IMR-90 (cell line): ENCODE measurements around the gene PPP2R1A. TPM values are rescaled to one million over a fixed set of nuclear protein-coding genes. Genes with fewer than 3 reads are reported as not detected.

Experiments
- ATAC-seq: fragments of 200-7000 bp; cut with Tn5 transposase; 2 replicates; pipeline ENCODE4 v1.9.1; 2020; ENCODE audit warnings: low read depth, mild to moderate bottlenecking, moderate library complexity
- BruUV-seq: library from RNA; stranded (reverse); fragments of 400-500 nt; replicated peaks from 2 replicates; lab custom pipeline; 2021; lab: Mats Ljungman, UMichigan
- CTCF ChIA-PET: fragments of 300-600 bp; formaldehyde crosslinking; extraction: SDS; loops from one replicate; lab custom pipeline; 2021; ENCODE audit warnings: antibody characterized with exemption; lab: Yijun Ruan, JAX
- POLR2A ChIA-PET: fragments of 300-600 bp; sonication (Branson Sonifier 250); formaldehyde crosslinking; loops from one replicate; lab custom pipeline; 2022; ENCODE audit warnings: antibody characterized with exemption; ENCODE audit not compliant: unreplicated experiment; lab: Charles Lee
- DNase-seq: peaks from one replicate; pipeline ENCODE4 v3.0.0; 2013
- H2AFZ ChIP-seq: replicated peaks from 2 replicates; pipeline ENCODE3; 2013; ENCODE audit warnings: low read length, mild to moderate bottlenecking; ENCODE audit not compliant: poor library complexity
- H2AK5ac ChIP-seq: 2 replicates; pipeline ENCODE4 v1.6.1; 2013; ENCODE audit warnings: low read depth, low read length, inconsistent platforms
- H2AK9ac ChIP-seq: replicated peaks from 2 replicates; pipeline ENCODE3; 2013; ENCODE audit warnings: mild to moderate bottlenecking, low read depth, low read length, moderate library complexity; ENCODE audit not compliant: poor library complexity
- H2BK120ac ChIP-seq: 2 replicates; pipeline ENCODE4 v1.6.1; 2013; ENCODE audit warnings: low read depth, low read length, inconsistent platforms
- H2BK15ac ChIP-seq: 3 replicates; pipeline ENCODE4 v1.6.1; 2013; ENCODE audit warnings: low read depth, low read length, inconsistent platforms
- H2BK20ac ChIP-seq: 2 replicates; pipeline ENCODE4 v1.6.1; 2013; ENCODE audit warnings: low read depth, mild to moderate bottlenecking, inconsistent platforms, low read length, moderate library complexity
- H2BK5ac ChIP-seq: 2 replicates; pipeline ENCODE4 v1.6.1; 2013; ENCODE audit warnings: mild to moderate bottlenecking, low read depth, low read length, inconsistent platforms; ENCODE audit not compliant: poor library complexity, severe bottlenecking
- H3K14ac ChIP-seq: replicated peaks from 2 replicates; pipeline ENCODE4 v1.6.1; 2013; ENCODE audit warnings: low read depth, low read length, inconsistent platforms
- H3K18ac ChIP-seq: 2 replicates; pipeline ENCODE4 v1.6.1; 2013; ENCODE audit warnings: low read depth, low read length, control low read depth
- H3K23ac ChIP-seq: 2 replicates; pipeline ENCODE4 v1.6.1; 2013; ENCODE audit warnings: low read depth, low read length, inconsistent platforms
- H3K27ac ChIP-seq: 2 replicates; pipeline ENCODE4 v1.5.1; 2013; ENCODE audit warnings: mild to moderate bottlenecking, control low read depth, low read length; ENCODE audit not compliant: insufficient read depth
- H3K27me3 ChIP-seq: 2 replicates; pipeline ENCODE4 v1.6.1; 2013; ENCODE audit warnings: low read length; ENCODE audit not compliant: control insufficient read depth, insufficient read depth
- H3K36me3 ChIP-seq: 2 replicates; pipeline ENCODE4 v1.6.1; 2013; ENCODE audit warnings: low read length, mixed read lengths; ENCODE audit not compliant: control insufficient read depth, insufficient read depth
- H3K4ac ChIP-seq: 2 replicates; pipeline ENCODE4 v1.6.1; 2013; ENCODE audit warnings: low read depth, low read length, inconsistent platforms
- H3K4me1 ChIP-seq: 2 replicates; pipeline ENCODE4 v1.6.1; 2013; ENCODE audit warnings: low read length, mixed read lengths; ENCODE audit not compliant: control insufficient read depth, insufficient read depth
- H3K4me2 ChIP-seq: 2 replicates; pipeline ENCODE4 v1.6.1; 2013; ENCODE audit warnings: low read depth, mild to moderate bottlenecking, control low read depth, low read length, moderate library complexity
- H3K4me3 ChIP-seq: 2 replicates; pipeline ENCODE4 v1.5.1; 2013; ENCODE audit warnings: low read depth, mild to moderate bottlenecking, control low read depth, low read length, moderate library complexity; ENCODE audit not compliant: insufficient read depth
- H3K56ac ChIP-seq: 2 replicates; pipeline ENCODE4 v1.6.1; 2013; ENCODE audit warnings: low read length, inconsistent platforms; ENCODE audit not compliant: insufficient read depth; ENCODE audit errors: extremely low read depth
- H3K79me1 ChIP-seq, 2 experiments: 2 replicates each; pipeline ENCODE4 v1.6.1; 2013; ENCODE audit warnings: low read length in 2 of 2, inconsistent platforms in 1 of 2, low read depth in 1 of 2
- H3K9ac ChIP-seq: 2 replicates; pipeline ENCODE4 v1.6.1; 2013; ENCODE audit warnings: low read depth, low read length, control low read depth
- H3K9me1 ChIP-seq: 2 replicates; pipeline ENCODE4 v1.6.1; 2013; ENCODE audit warnings: low read length, inconsistent platforms; ENCODE audit not compliant: insufficient read depth
- H3K9me3 ChIP-seq: 2 replicates; pipeline ENCODE4 v1.6.1; 2013; ENCODE audit warnings: low read length; ENCODE audit not compliant: control insufficient read depth, insufficient read depth
- H4K20me1 ChIP-seq: 2 replicates; pipeline ENCODE4 v1.6.1; 2013; ENCODE audit warnings: low read length, inconsistent platforms; ENCODE audit not compliant: insufficient read depth
- H4K5ac ChIP-seq: 2 replicates; pipeline ENCODE4 v1.6.1; 2013; ENCODE audit warnings: mild to moderate bottlenecking, low read depth, low read length, control low read depth
- H4K8ac ChIP-seq, 2 experiments: 2 replicates each; pipeline ENCODE4 v1.6.1; 2013; ENCODE audit warnings: low read depth in 2 of 2, low read length in 2 of 2, control low read depth in 1 of 2, inconsistent platforms in 1 of 2
- H4K91ac ChIP-seq: 2 replicates; pipeline ENCODE4 v1.6.1; 2013; ENCODE audit warnings: low read depth, low read length, inconsistent platforms; ENCODE audit not compliant: insufficient read depth
- MAZ ChIP-seq: IDR thresholded peaks from 2 replicates; pipeline ENCODE4 v1.6.1; 2012; ENCODE audit warnings: low read depth, mild to moderate bottlenecking, low read length, improper control_type of control experiment, moderate library complexity, borderline replicate concordance
- WGBS, 2 experiments: methylation state at CpG; one replicate each; pipeline versions ENCODE4 v1.1.5 to v1.1.7; 2013; ENCODE audit warnings: missing lambda C conversion rate in 2 of 2; ENCODE audit not compliant: insufficient read length in 1 of 2; ENCODE audit errors: extremely low coverage in 2 of 2; 5-methylcytosine and 5-hydroxymethylcytosine counted together
- dilution Hi-C: fragments of 300-500 bp; cut with HindIII; formaldehyde crosslinking; loops from one replicate; pipeline ENCODE4 v1.14.3; 2018; ENCODE audit warnings: low sequenced_read_pairs; ENCODE audit not compliant: unreplicated experiment
- in situ Hi-C: fragments of 300-500 bp; cut with MboI; formaldehyde crosslinking; loops from 3 replicates; pipeline ENCODE4 v1.14.3; 2019; ENCODE audit warnings: low sequenced_read_pairs, inconsistent platforms, mixed read lengths
- intact Hi-C: fragments of 100-400 bp; cut with micrococcal nuclease; formaldehyde crosslinking; loops from 2 replicates; pipeline ENCODE4 v1.10.0; 2022
- polyA plus RNA-seq, 3 experiments: library from polyadenylated mRNA; depleted of rRNA; stranded (reverse); fragments of >200 nt; gene quantifications; 2 replicates each; pipeline ENCODE4 v1.2.3, GENCODE V29; 2012; ENCODE audit warnings: low replicate concordance in 1 of 3
- total RNA-seq: library from RNA; depleted of rRNA; stranded (reverse); fragments of >200 nt; gene quantifications from 2 replicates; pipeline ENCODE4 v1.2.3, GENCODE V29; 2012
- TF ChIP-seq, protein P1 (sequence below): fragments of 150-350 bp; IDR thresholded peaks from 2 replicates; pipeline ENCODE4 v1.6.1; 2016; ENCODE audit warnings: low read depth, mild to moderate bottlenecking, low read length, moderate library complexity, borderline replicate concordance

Gene PPP2R1A
- total and polyA plus RNA-seq, 2 of the 4 experiments (the other 2 are of a cell fraction): 173 to 250 TPM

DNA sequence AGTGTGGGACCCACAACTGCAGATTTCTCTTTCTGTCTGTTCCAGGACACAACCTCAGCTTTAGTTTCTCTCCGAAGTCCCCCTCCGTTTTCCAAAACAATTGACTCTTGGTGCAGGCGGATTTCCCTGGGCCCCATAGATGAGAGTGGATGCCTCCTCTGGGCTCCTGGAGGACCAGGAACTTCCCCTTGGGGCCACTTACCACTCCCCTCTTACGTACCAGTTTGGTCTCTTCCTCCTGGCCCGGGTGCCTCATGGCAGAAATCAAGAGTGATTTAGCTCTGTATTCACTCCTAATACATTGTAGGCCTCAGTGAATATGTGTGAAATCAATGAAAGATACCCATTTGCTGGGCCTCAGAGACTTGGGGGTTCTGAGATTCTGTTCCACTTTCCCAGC, 34.4 kb downstream of the PPP2R1A start:
- Histone ChIP-seq H2AK5ac (no peak overlapping the region), H4K8ac (no peak overlapping the region), H2AFZ (no peak overlapping the region), H3K9me1 (0 out of 2 replicates have a peak, but pooled peaks cover 2% of the 10 kb centered on the region), H3K79me1 (peaks cover 5 to 17% of the 10 kb centered on the region in 2 experiments), H3K23ac (no peak overlapping the region), H3K9ac (no peak overlapping the region), H3K27me3 (no peaks in the 10 kb centered on the region), H4K5ac (no peak overlapping the region), H3K36me3 (peaks cover 74% of the 10 kb centered on the region), H3K4me2 (no peak overlapping the region), H3K18ac (no peak overlapping the region), H2BK5ac (no peak overlapping the region), H2BK15ac (no peak overlapping the region), H2BK20ac (no peak overlapping the region), H3K27ac (no peak overlapping the region), H3K4me3 (no peak overlapping the region), H4K20me1 (no peaks in the 10 kb centered on the region; the same call in 1 of the 2 replicates), H2BK120ac (no peak overlapping the region), H3K4me1 (no peaks in the 10 kb centered on the region), H4K91ac (no peak overlapping the region), H3K4ac (no peak overlapping the region), H2AK9ac (no peak overlapping the region), H3K14ac (no peak overlapping the region), H3K9me3 (no peaks in the 10 kb centered on the region), H3K56ac (no peak overlapping the region)
- dilution Hi-C loops: no loop called here
- ATAC-seq: no peak
- in situ Hi-C loops: no loop called here
- no TSS peak for BruUV-seq
- no peak for DNase-seq
- WGBS, 2 experiments: no CpG with 5 or more reads among the region's 5 CpGs
- ChIA-PET POLR2A (no interaction called here), CTCF (no interaction called here)
- TF ChIP-seq, protein P1, sequence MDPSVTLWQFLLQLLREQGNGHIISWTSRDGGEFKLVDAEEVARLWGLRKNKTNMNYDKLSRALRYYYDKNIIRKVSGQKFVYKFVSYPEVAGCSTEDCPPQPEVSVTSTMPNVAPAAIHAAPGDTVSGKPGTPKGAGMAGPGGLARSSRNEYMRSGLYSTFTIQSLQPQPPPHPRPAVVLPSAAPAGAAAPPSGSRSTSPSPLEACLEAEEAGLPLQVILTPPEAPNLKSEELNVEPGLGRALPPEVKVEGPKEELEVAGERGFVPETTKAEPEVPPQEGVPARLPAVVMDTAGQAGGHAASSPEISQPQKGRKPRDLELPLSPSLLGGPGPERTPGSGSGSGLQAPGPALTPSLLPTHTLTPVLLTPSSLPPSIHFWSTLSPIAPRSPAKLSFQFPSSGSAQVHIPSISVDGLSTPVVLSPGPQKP: no peak
- no peak for TF ChIP-seq MAZ
- intact Hi-C loops: no loop called here
